SK-N-SH treated with all-trans-retinoic acid at 6 μM for 48 hours (cell line): ENCODE measurements around the gene AFG3L2.

Source experiments
- CREB5 ChIP-seq: fragments of 250-450 bp; sonication (Bioruptor Pico); IDR thresholded peaks from 2 replicates; pipeline ENCODE4 v1.5.1; 2020; ENCODE audit warnings: low read depth, mild to moderate bottlenecking, moderate library complexity
- ESRRG ChIP-seq: fragments of 250-450 bp; sonication (Bioruptor Pico); IDR thresholded peaks from 2 replicates; pipeline ENCODE4 v1.6.1; 2021; ENCODE audit warnings: mild to moderate bottlenecking
- PPARA ChIP-seq: fragments of 250-450 bp; sonication (Bioruptor Pico); IDR thresholded peaks from 2 replicates; pipeline ENCODE4 v1.5.0; 2020; ENCODE audit warnings: mild to moderate bottlenecking, borderline replicate concordance

GRCh38 chr18:12293831-12294230, 83.2 kb downstream of the AFG3L2 start:
- no peak for TF ChIP-seq CREB5
- no peak for TF ChIP-seq PPARA (CRISPR knock-in tag)
- TF ChIP-seq ESRRG (CRISPR knock-in tag) = no peak
